Panc1 (cell line): ENCODE results near the gene LLGL2. TPM values are rescaled to one million over a fixed set of nuclear protein-coding genes. Genes with fewer than 3 reads are reported as not detected.

Source experiments
- ATAC-seq: fragments of 200-7000 bp; cut with Tn5 transposase; 2 replicates; pipeline ENCODE4 v1.9.1; 2020; ENCODE audit warnings: mild to moderate bottlenecking, moderate library complexity
- BruUV-seq: library from RNA; stranded (reverse); fragments of 400-500 nt; replicated peaks from 2 replicates; lab custom pipeline; 2021; lab: Mats Ljungman, UMichigan
- CTCF ChIA-PET: fragments of 300-600 bp; sonication (Branson Sonifier 250); formaldehyde crosslinking; loops from one replicate; lab custom pipeline; 2022; ENCODE audit warnings: antibody characterized with exemption; lab: Charles Lee
- POLR2A ChIA-PET: fragments of 300-600 bp; sonication (Branson Sonifier 250); formaldehyde crosslinking; loops from one replicate; lab custom pipeline; 2022; ENCODE audit warnings: antibody characterized with exemption; lab: Charles Lee
- DNase-seq: peaks from one replicate; pipeline ENCODE4 v3.0.0-alpha.2; 2010; ENCODE audit warnings: low read depth, low spot score
- H3K27ac ChIP-seq: 2 replicates; pipeline ENCODE4 v1.5.1; 2011; ENCODE audit warnings: mild to moderate bottlenecking, low read length, inconsistent platforms
- H3K27me3 ChIP-seq: fragments of 200-500 bp; sonication (Bioruptor generic); 2 replicates; pipeline ENCODE4 v1.6.0; 2014; ENCODE audit warnings: low read length, inconsistent platforms; ENCODE audit not compliant: control insufficient read depth, insufficient read depth
- H3K36me3 ChIP-seq: fragments of 200-500 bp; sonication (Bioruptor generic); 2 replicates; pipeline ENCODE4 v1.5.1; 2014; ENCODE audit warnings: inconsistent platforms, mild to moderate bottlenecking, low read length, moderate library complexity; ENCODE audit not compliant: control insufficient read depth, insufficient read depth
- H3K4me1 ChIP-seq: 2 replicates; pipeline ENCODE4 v1.5.1; 2011; ENCODE audit warnings: inconsistent platforms, mild to moderate bottlenecking, low read length, moderate library complexity; ENCODE audit not compliant: control insufficient read depth, insufficient read depth
- H3K4me3 ChIP-seq, 2 experiments: 2 replicates each; pipeline ENCODE4 v1.5.1; 2011 to 2012; ENCODE audit warnings: low read depth in 2 of 2, low read length in 2 of 2, mild to moderate bottlenecking in 2 of 2, inconsistent platforms in 1 of 2, moderate library complexity in 1 of 2
- H3K9me3 ChIP-seq: fragments of 200-500 bp; sonication (Bioruptor generic); 2 replicates; pipeline ENCODE4 v1.5.1; 2014; ENCODE audit warnings: low read depth, mild to moderate bottlenecking, inconsistent platforms, low read length, moderate library complexity; ENCODE audit not compliant: control insufficient read depth, insufficient read depth
- CTCF ChIP-seq: fragments of 450-650 bp; IDR thresholded peaks from 2 replicates; pipeline ENCODE4 v1.5.1; 2017; ENCODE audit warnings: mild to moderate bottlenecking
- POLR2AphosphoS5 ChIP-seq: IDR thresholded peaks from 2 replicates; pipeline ENCODE4 v1.6.1; 2012; ENCODE audit warnings: mild to moderate bottlenecking, low read depth, low read length, moderate library complexity
- SIN3A ChIP-seq: IDR thresholded peaks from 2 replicates; pipeline ENCODE4 v1.6.1; 2012; ENCODE audit warnings: low read depth, mild to moderate bottlenecking, low read length, moderate library complexity, borderline replicate concordance; ENCODE audit not compliant: insufficient read depth
- TCF7L2 ChIP-seq: IDR thresholded peaks from 2 replicates; pipeline ENCODE4 v1.6.1; 2011; ENCODE audit warnings: mild to moderate bottlenecking, low read depth, low read length, inconsistent platforms
- in situ Hi-C: cut with HindIII; loops from 2 replicates; pipeline ENCODE4 v1.10.0; 2016; ENCODE audit warnings: low sequenced_read_pairs, low pct_unique_long_range_greater_than_20kb
- intact Hi-C: fragments of 100-400 bp; cut with micrococcal nuclease; formaldehyde crosslinking; loops from one replicate; pipeline ENCODE4 v1.10.0; 2022; ENCODE audit not compliant: unreplicated experiment
- total RNA-seq: library from RNA; stranded (reverse); gene quantifications from one replicate; pipeline ENCODE4 v1.2.1, GENCODE V29; 2021; ENCODE audit not compliant: unreplicated experiment
- TF ChIP-seq, protein P1 (sequence below), 2 experiments: IDR thresholded peaks; 2 replicates each; pipeline ENCODE4 v1.6.1; 2011 to 2012; ENCODE audit warnings: low read depth in 2 of 2, control low read depth in 1 of 2, low read length in 1 of 2, mild to moderate bottlenecking in 1 of 2, moderate library complexity in 1 of 2; ENCODE audit not compliant: insufficient read depth in 1 of 2

Gene LLGL2
- total RNA-seq, 1 experiment from 2014 or later, result 201 TPM

- TF ChIP-seq, protein P1, sequence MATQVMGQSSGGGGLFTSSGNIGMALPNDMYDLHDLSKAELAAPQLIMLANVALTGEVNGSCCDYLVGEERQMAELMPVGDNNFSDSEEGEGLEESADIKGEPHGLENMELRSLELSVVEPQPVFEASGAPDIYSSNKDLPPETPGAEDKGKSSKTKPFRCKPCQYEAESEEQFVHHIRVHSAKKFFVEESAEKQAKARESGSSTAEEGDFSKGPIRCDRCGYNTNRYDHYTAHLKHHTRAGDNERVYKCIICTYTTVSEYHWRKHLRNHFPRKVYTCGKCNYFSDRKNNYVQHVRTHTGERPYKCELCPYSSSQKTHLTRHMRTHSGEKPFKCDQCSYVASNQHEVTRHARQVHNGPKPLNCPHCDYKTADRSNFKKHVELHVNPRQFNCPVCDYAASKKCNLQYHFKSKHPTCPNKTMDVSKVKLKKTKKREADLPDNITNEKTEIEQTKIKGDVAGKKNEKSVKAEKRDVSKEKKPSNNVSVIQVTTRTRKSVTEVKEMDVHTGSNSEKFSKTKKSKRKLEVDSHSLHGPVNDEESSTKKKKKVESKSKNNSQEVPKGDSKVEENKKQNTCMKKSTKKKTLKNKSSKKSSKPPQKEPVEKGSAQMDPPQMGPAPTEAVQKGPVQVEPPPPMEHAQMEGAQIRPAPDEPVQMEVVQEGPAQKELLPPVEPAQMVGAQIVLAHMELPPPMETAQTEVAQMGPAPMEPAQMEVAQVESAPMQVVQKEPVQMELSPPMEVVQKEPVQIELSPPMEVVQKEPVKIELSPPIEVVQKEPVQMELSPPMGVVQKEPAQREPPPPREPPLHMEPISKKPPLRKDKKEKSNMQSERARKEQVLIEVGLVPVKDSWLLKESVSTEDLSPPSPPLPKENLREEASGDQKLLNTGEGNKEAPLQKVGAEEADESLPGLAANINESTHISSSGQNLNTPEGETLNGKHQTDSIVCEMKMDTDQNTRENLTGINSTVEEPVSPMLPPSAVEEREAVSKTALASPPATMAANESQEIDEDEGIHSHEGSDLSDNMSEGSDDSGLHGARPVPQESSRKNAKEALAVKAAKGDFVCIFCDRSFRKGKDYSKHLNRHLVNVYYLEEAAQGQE (IDR thresholded peaks at IDR 0.05; ENCODE audit: insufficient read depth in 1 of 2, low read depth in 2 of 2, low read length in 1 of 2), result no peak
These were observed 9.3 kb upstream of the LLGL2 start, which contains the start of gene TSEN54 (continued) for GRCh38 chr17:75516255-75516618.

- DNase-seq, result no peak
- Histone ChIP-seq H3K36me3 (peaks cover 12% of the 10 kb centered on the region; the same call in 1 of the 2 replicates), H3K27ac (peak overlapping the region; percentile 77), H3K4me3 (peak overlapping the region; percentile 82), H3K4me1 (peaks cover 35% of the 10 kb centered on the region), H3K9me3 (no peaks in the 10 kb centered on the region), H3K27me3 (no peaks in the 10 kb centered on the region)
- in situ Hi-C loops, result no loop called here
- intact Hi-C loops, result no loop called here
- peak; percentile 11 for ATAC-seq
- ChIA-PET POLR2A (no interaction called here), CTCF (interaction anchor here (0.7 to 2.0 kb wide), 6 partner anchors 8 to 89 kb away, joined by 3 to 12 read pairs (median 6); partner anchors contain the start of gene LLGL2)
- TF ChIP-seq POLR2AphosphoS5, result no peak
- no peak for TF ChIP-seq TCF7L2
- TF ChIP-seq, protein P1 (IDR thresholded peaks at IDR 0.05; ENCODE audit: insufficient read depth in 1 of 2, low read depth in 2 of 2, low read length in 1 of 2), result no peak
- no peak for TF ChIP-seq CTCF
- no peak for TF ChIP-seq SIN3A
- no TSS peak for BruUV-seq
These were observed 8.7 kb upstream of the LLGL2 start for GRCh38 chr17:75516619-75517296.
